HEK293 (cell line): Measurements from ENCODE around the gene SLC29A3.

Experiments
- CTCF ChIA-PET: fragments of 350-600 bp; formaldehyde crosslinking; extraction: SDS; loops from one replicate; lab custom pipeline; 2021; ENCODE audit warnings: antibody characterized with exemption; lab: Yijun Ruan, JAX
- POLR2A ChIA-PET: fragments of 300-600 bp; formaldehyde crosslinking; extraction: SDS; loops from one replicate; lab custom pipeline; 2020; ENCODE audit warnings: antibody characterized with exemption, inconsistent platforms; lab: Yijun Ruan, JAX
- H3K27ac ChIP-seq: fragments of 200-500 bp; sonication (Bioruptor generic); 2 replicates; pipeline ENCODE4 v1.5.1; 2014; ENCODE audit warnings: low read depth, low read length, control low read depth, inconsistent platforms; ENCODE audit errors: extremely low read depth
- H3K36me3 ChIP-seq, 2 experiments: fragments of 200-500 bp in 1 of 2; sonication (Bioruptor generic) in 1 of 2; 1 replicate in 1 of 2; 2 replicates in 1 of 2; pipeline ENCODE4 v1.5.1; 2014 to 2017; ENCODE audit warnings: inconsistent platforms in 2 of 2, low read length in 2 of 2; ENCODE audit not compliant: control insufficient read depth in 2 of 2, insufficient read depth in 1 of 2
- H3K4me1 ChIP-seq: fragments of 200-500 bp; sonication (Bioruptor generic); 2 replicates; pipeline ENCODE4 v1.5.1; 2014; ENCODE audit warnings: mild to moderate bottlenecking, low read length, inconsistent platforms; ENCODE audit not compliant: control insufficient read depth, insufficient read depth
- H3K4me3 ChIP-seq: 2 replicates; pipeline ENCODE4 v1.5.1; 2011; ENCODE audit warnings: low read depth, mild to moderate bottlenecking, control low read depth, low read length, moderate library complexity
- H3K9me3 ChIP-seq: fragments of 200-500 bp; sonication (Bioruptor generic); 2 replicates; pipeline ENCODE4 v1.5.1; 2014; ENCODE audit warnings: low read depth, low read length, inconsistent platforms; ENCODE audit not compliant: control insufficient read depth, insufficient read depth
- KLF7 ChIP-seq: fragments of 450-650 bp; formaldehyde crosslinking; IDR thresholded peaks from 2 replicates; pipeline ENCODE4 v1.5.1; 2016; ENCODE audit warnings: missing biosample characterization, missing genetic modification characterization, borderline replicate concordance
- SCRT1 ChIP-seq: fragments of 450-650 bp; formaldehyde crosslinking; IDR thresholded peaks from 2 replicates; pipeline ENCODE4 v1.5.1; 2016; ENCODE audit warnings: missing biosample characterization, missing genetic modification characterization, borderline replicate concordance
- SP2 ChIP-seq: fragments of 450-650 bp; formaldehyde crosslinking; IDR thresholded peaks from 2 replicates; pipeline ENCODE4 v1.5.1; 2016; ENCODE audit warnings: missing biosample characterization, missing genetic modification characterization
- YY1 ChIP-seq: fragments of 450-650 bp; formaldehyde crosslinking; IDR thresholded peaks from 2 replicates; pipeline ENCODE4 v1.5.1; 2018; ENCODE audit warnings: missing biosample characterization, missing genetic modification characterization
- ZNF248 ChIP-seq: fragments of 450-650 bp; formaldehyde crosslinking; IDR thresholded peaks from 2 replicates; pipeline ENCODE4 v1.5.1; 2017; ENCODE audit warnings: missing biosample characterization, missing genetic modification characterization
- ZNF391 ChIP-seq: fragments of 450-650 bp; formaldehyde crosslinking; IDR thresholded peaks from 2 replicates; pipeline ENCODE4 v1.5.1; 2016; ENCODE audit warnings: low read depth, missing biosample characterization, missing genetic modification characterization, borderline replicate concordance
- ZNF404 ChIP-seq: fragments of 450-650 bp; formaldehyde crosslinking; IDR thresholded peaks from 2 replicates; pipeline ENCODE4 v1.5.1; 2017; ENCODE audit warnings: missing biosample characterization, missing genetic modification characterization
- ZNF423 ChIP-seq: fragments of 450-650 bp; formaldehyde crosslinking; IDR thresholded peaks from 2 replicates; pipeline ENCODE4 v1.5.1; 2016; ENCODE audit warnings: missing biosample characterization, missing genetic modification characterization
- ZNF530 ChIP-seq: fragments of 450-650 bp; formaldehyde crosslinking; IDR thresholded peaks from 2 replicates; pipeline ENCODE4 v1.5.1; 2016; ENCODE audit warnings: low read depth, missing biosample characterization, missing genetic modification characterization
- ZNF548 ChIP-seq: fragments of 450-650 bp; formaldehyde crosslinking; IDR thresholded peaks from 2 replicates; pipeline ENCODE4 v1.5.1; 2016; ENCODE audit warnings: missing biosample characterization, missing genetic modification characterization
- ZNF561 ChIP-seq: fragments of 450-650 bp; IDR thresholded peaks from 2 replicates; pipeline ENCODE4 v1.5.1; 2018; ENCODE audit warnings: missing biosample characterization, missing genetic modification characterization, borderline replicate concordance
- ZNF768 ChIP-seq: fragments of 450-650 bp; formaldehyde crosslinking; IDR thresholded peaks from 2 replicates; pipeline ENCODE4 v1.5.1; 2018; ENCODE audit warnings: missing biosample characterization, mild to moderate bottlenecking, missing genetic modification characterization
- ZNF777 ChIP-seq: fragments of 450-650 bp; formaldehyde crosslinking; IDR thresholded peaks from 2 replicates; pipeline ENCODE4 v1.5.1; 2017; ENCODE audit warnings: missing biosample characterization, missing genetic modification characterization, borderline replicate concordance
- ZNF785 ChIP-seq: fragments of 450-650 bp; formaldehyde crosslinking; IDR thresholded peaks from 2 replicates; pipeline ENCODE4 v1.5.1; 2016; ENCODE audit warnings: missing biosample characterization, missing genetic modification characterization
- ZSCAN16 ChIP-seq: fragments of 450-650 bp; formaldehyde crosslinking; IDR thresholded peaks from 2 replicates; pipeline ENCODE4 v1.5.1; 2016; ENCODE audit warnings: missing biosample characterization, missing genetic modification characterization
- TF ChIP-seq, protein P1 (sequence below): fragments of 450-650 bp; formaldehyde crosslinking; IDR thresholded peaks from 2 replicates; pipeline ENCODE4 v1.5.1; 2016; ENCODE audit warnings: missing biosample characterization, missing genetic modification characterization
- TF ChIP-seq, protein P2 (sequence below): fragments of 450-650 bp; formaldehyde crosslinking; IDR thresholded peaks from 2 replicates; pipeline ENCODE4 v1.5.1; 2016; ENCODE audit warnings: missing biosample characterization, missing genetic modification characterization
- TF ChIP-seq, protein P3 (sequence below): fragments of 450-650 bp; formaldehyde crosslinking; optimal IDR thresholded peaks from 2 replicates; pipeline ENCODE3; 2016; ENCODE audit warnings: missing biosample characterization, mild to moderate bottlenecking, missing genetic modification characterization
- TF ChIP-seq, protein P4 (sequence below): fragments of 450-650 bp; IDR thresholded peaks from 2 replicates; pipeline ENCODE4 v1.5.1; 2018; ENCODE audit warnings: missing biosample characterization, mild to moderate bottlenecking, missing genetic modification characterization

Gene SLC29A3

GRCh38 chr10:71292624-71293445, 26.2 kb upstream of the SLC29A3 start:
- Histone ChIP-seq H3K27ac (no peak overlapping the region), H3K4me3 (no peak overlapping the region), H3K9me3 (no peaks in the 10 kb centered on the region), H3K4me1 (no peaks in the 10 kb centered on the region), H3K36me3 (peaks cover 0 to 100% of the 10 kb centered on the region in 2 experiments; a peak in 1 of 3 replicates)
- ChIA-PET POLR2A (no interaction called here), CTCF (interaction anchor here (0.6 to 1.2 kb wide), 6 partner anchors 9 to 390 kb away, joined by 3 to 4 read pairs (median 3); no protein-coding TSS in a partner anchor)
- TF ChIP-seq ZNF548 (tag by site-specific recombination) (no peak), ZNF777 (tag by site-specific recombination) (no peak), ZSCAN16 (tag by site-specific recombination) (no peak), ZNF423 (no peak), ZNF248 (tag by site-specific recombination) (no peak), ZNF785 (tag by site-specific recombination) (no peak)
- TF ChIP-seq, protein P1, sequence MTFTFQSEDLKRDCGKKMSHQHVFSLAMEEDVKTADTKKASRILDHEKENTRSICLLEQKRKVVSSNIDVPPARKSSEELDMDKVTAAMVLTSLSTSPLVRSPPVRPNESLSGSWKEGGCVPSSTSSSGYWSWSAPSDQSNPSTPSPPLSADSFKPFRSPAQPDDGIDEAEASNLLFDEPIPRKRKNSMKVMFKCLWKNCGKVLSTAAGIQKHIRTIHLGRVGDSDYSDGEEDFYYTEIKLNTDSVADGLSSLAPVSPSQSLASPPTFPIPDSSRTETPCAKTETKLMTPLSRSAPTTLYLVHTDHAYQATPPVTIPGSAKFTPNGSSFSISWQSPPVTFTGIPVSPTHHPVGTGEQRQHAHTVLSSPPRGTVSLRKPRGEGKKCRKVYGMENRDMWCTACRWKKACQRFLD (tag by site-specific recombination): no peak
- TF ChIP-seq, protein P2, sequence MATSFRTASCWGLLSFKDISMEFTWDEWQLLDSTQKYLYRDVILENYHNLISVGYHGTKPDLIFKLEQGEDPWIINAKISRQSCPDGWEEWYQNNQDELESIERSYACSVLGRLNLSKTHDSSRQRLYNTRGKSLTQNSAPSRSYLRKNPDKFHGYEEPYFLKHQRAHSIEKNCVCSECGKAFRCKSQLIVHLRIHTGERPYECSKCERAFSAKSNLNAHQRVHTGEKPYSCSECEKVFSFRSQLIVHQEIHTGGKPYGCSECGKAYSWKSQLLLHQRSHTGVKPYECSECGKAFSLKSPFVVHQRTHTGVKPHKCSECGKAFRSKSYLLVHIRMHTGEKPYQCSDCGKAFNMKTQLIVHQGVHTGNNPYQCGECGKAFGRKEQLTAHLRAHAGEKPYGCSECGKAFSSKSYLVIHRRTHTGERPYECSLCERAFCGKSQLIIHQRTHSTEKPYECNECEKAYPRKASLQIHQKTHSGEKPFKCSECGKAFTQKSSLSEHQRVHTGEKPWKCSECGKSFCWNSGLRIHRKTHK (tag by site-specific recombination): no peak

DNA sequence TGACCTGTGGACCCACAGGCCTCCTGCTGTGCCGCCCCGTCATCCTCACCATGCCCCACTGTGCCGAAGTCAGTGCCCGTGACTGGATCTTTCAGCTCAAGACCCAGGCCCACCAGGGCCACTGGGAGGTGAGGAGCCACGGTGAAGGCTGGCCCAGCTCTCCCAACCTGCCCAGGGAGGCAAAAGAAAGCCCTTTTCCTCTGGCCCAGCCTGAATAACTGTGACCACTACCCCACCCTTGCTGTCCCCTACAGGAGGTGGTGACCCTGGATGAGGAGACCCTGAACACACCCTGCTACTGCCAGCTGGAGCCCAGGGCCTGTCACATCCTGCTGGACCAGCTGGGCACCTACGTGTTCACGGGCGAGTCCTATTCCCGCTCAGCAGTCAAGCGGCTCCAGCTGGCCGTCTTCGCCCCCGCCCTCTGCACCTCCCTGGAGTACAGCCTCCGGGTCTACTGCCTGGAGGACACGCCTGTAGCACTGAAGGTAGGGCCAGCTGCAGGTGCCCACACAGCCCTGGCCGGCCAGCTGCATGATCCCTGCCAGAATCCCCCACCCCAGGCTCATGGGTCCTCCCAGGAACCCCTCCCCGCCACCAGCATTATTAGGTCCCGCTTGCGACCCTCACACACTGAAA, 25.5 kb upstream of the SLC29A3 start:
- peaks cover 0 to 100% of the 10 kb centered on the region in 2 experiments; a peak in 1 of 3 replicates for H3K36me3 ChIP-seq
- POLR2A ChIA-PET: no interaction called here

More for the DNA sequence above, 25.5 kb upstream of the SLC29A3 start:
- Histone ChIP-seq H3K4me3 (no peak overlapping the region), H3K27ac (no peak overlapping the region), H3K4me1 (no peaks in the 10 kb centered on the region), H3K9me3 (no peaks in the 10 kb centered on the region)
- CTCF ChIA-PET: interaction anchor here (1.2 kb wide), 1 partner anchor 9 kb away, joined by 3 read pairs; no protein-coding TSS in a partner anchor
- TF ChIP-seq ZNF561 (tag by site-specific recombination) (no peak), KLF7 (tag by site-specific recombination) (no peak), ZNF404 (no peak), ZNF530 (no peak), YY1 (tag by site-specific recombination) (no peak), SCRT1 (no peak), ZNF768 (tag by site-specific recombination) (no peak), SP2 (no peak), ZNF391 (tag by site-specific recombination) (no peak)
- TF ChIP-seq, protein P3, sequence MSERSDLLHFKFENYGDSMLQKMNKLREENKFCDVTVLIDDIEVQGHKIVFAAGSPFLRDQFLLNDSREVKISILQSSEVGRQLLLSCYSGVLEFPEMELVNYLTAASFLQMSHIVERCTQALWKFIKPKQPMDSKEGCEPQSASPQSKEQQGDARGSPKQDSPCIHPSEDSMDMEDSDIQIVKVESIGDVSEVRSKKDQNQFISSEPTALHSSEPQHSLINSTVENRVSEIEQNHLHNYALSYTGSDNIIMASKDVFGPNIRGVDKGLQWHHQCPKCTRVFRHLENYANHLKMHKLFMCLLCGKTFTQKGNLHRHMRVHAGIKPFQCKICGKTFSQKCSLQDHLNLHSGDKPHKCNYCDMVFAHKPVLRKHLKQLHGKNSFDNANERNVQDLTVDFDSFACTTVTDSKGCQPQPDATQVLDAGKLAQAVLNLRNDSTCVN (tag by site-specific recombination): no peak
- TF ChIP-seq, protein P4, sequence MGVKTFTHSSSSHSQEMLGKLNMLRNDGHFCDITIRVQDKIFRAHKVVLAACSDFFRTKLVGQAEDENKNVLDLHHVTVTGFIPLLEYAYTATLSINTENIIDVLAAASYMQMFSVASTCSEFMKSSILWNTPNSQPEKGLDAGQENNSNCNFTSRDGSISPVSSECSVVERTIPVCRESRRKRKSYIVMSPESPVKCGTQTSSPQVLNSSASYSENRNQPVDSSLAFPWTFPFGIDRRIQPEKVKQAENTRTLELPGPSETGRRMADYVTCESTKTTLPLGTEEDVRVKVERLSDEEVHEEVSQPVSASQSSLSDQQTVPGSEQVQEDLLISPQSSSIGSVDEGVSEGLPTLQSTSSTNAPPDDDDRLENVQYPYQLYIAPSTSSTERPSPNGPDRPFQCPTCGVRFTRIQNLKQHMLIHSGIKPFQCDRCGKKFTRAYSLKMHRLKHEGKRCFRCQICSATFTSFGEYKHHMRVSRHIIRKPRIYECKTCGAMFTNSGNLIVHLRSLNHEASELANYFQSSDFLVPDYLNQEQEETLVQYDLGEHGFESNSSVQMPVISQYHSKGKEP (tag by site-specific recombination): no peak
